ENCODE data around the gene KANSL1L.

Gene KANSL1L

GRCh38 chr2:210072922-210073509 is 98.2 kb downstream of the KANSL1L start:
- no peak for DNase-seq (ENCODE audit: low spot score)

DNA sequence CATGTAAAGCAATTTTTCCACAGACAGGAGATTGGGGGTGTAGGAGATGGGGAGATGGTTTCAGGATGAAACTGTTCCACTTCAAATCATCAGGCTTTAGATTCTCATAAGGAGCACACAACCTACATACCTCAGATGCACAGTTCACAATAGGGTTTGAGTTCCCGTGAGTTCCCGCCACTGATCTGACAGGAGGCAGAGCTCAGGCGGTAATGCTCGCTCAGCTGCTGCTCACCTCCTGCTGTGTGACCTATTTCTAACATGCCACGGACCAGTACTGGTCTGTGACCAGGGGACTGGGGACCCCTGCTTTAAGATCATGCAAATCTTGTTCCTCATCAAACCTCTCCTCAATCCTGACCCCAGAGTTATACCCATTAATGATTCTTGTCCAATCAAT is 98.7 kb downstream of the KANSL1L start:
- DNase-seq (ENCODE audit: low spot score) = no peak

DNA sequence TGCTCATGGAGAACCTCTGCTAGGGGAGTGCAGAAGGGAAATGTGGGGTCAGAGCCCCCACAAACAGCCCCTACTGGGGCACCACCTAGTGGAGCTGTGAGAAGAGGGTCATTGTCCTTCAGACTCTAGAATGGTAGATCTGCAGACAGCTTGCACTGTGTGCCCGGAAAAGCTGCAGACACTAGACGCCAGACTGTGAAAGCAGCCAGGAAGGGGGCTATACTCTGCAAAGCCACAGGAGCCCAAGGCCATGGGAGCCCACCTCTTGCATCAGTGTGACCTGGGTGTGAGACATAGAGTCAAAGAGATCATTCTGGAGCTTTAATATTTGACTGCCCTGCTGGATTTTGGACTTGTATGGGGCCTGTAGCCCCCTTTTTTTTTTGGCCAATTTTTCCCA is 107.9 kb downstream of the KANSL1L start:
- DNase-seq (ENCODE audit: low spot score) = no peak

GRCh38 chr2:210055825-210056224 is 115.4 kb downstream of the KANSL1L start:
- DNase-seq (ENCODE audit: low spot score) = no peak

DNA sequence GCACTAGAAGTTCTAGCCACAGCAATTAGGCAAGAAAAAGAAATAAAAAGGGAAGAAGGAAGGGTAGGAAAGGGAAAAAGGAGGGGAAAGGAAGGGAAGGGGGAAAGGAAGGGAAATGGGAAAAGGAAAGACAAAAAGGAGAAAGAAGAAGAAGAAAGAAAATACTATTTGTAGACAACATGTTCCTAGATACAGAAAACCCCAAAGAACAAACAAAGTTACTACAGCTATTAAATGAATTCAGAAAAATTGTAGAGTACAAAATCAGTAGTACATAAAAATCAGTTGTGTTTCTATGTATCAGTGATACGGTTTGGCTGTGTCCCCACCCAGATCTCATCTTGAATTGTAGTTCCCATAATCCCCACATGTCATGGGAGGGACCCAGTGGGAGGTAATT is 116.5 kb downstream of the KANSL1L start:
- no peak for DNase-seq (ENCODE audit: low spot score)

DNA sequence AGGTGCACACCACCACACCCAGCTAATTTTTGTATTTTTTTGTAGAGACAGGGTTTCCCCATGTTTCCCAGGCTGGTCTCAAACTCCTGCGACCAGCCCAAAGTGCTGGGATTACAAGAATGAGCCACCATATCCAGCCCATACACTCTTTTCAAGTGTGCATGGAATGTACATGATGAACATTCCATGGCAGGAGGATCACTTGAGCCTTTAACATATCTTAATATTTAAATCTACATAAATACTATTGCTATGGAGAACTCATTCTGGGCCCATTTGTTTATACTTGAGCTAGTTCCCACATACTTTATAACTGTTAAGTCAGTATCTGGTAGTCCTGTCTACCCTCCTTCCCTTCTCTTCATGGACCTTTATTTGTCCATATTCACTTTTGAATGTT is 120.3 kb downstream of the KANSL1L start:
- no peak for DNase-seq (ENCODE audit: low spot score)

GRCh38 chr2:210049831-210050230 is 121.4 kb downstream of the KANSL1L start:
- DNase-seq (ENCODE audit: low spot score) = no peak

GRCh38 chr2:210046851-210047500 is 124.2 kb downstream of the KANSL1L start:
- DNase-seq (ENCODE audit: low spot score) = no peak

DNA sequence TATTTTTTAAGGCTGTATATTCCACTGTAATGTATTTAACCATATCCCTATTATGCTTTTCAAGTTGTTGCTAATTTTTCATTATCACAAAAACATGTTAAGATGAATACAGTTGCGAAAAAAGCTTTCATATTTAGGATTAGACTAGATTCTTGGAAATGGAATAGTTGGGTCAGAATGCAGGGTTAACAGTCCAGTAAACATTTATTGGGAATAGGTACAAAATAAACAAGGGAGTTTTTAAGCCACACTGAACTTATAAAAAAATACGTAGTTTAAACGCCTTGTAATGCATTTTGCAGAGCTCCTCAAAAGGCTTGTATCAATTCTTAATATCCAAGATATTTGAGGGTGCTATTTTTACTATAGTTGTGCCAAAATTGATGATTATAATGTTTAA is 133.1 kb downstream of the KANSL1L start:
- DNase-seq (ENCODE audit: low spot score) = no peak

- DNase-seq (ENCODE audit: low spot score) = no peak
Observed at GRCh38 chr2:210035679-210036078, 135.5 kb downstream of the KANSL1L start.

DNA sequence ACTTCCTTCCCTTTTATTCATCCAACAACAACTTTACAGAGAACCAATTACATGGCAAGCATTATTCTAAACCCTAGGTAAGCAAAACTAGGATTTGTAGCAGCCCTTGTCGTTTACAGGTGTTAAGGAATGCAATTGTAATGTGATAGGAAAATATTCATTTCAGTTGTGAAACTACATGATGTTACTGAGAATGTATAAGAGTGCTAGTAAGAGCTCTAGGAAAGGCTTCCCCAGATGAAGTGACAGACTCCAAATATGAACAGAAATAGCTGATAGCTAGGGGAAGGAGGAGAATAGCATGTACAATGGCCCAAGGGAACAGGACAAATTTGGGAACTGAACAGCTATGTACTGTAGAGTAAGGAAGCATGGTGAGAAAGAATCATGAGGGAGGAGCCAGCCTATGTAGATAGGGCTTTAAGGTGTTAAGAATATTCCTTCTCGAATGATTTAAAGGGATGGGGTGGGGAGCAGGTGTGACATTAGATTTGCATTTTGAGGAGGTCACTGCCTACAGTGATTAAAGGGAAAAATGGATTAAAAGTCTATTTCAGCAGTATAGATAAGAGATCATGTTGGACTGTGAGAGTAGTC is 137.0 kb downstream of the KANSL1L start:
- DNase-seq (ENCODE audit: low spot score) = no peak

GRCh38 chr2:210028178-210028577 is 143.0 kb downstream of the KANSL1L start:
- DNase-seq (ENCODE audit: low spot score) = no peak

DNA sequence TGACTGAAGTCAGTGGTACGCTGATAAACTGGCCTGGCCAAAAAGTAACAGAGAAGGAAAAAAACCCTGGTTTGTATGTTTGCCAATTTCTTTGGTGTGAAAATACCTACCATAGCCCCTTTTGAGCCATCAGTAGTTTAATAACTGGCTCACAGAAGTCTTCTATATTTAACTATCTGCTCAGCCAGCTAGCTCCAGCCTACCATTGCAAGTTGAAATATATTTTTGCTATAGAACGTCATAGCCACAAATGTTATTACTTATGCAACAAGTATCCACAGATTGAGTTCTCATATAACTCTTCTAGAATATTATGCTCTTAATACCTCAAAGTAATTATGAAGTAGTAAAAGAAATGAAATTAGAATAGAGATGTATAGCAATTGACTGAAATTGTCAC is 143.6 kb downstream of the KANSL1L start:
- DNase-seq (ENCODE audit: low spot score) = no peak

GRCh38 chr2:210022824-210023223 is 148.4 kb downstream of the KANSL1L start:
- DNase-seq (ENCODE audit: low spot score) = no peak

DNA sequence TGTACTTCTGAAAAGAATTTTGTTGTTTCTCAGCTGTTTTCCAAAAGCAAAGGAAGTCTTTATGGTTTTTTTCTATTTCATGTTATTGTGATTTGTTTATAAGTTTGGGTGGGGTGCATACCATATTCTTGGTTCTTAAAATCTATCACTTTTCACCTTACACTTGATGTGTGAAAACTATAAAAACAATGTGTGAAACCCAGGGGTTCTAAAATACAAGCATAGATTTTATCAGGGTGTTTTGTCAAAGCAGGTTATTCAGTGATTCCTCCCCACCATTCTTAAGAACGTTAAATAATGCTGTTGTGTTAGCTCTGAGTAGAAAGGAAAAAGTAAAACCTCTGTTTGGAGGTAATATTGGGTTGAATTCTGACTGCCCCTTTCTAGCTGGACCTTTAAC is 151.1 kb downstream of the KANSL1L start:
- DNase-seq (ENCODE audit: low spot score) = no peak

- DNase-seq (ENCODE audit: low spot score) = no peak
Observed at GRCh38 chr2:210009896-210010295, 161.3 kb downstream of the KANSL1L start.

GRCh38 chr2:210009126-210009525 is 162.1 kb downstream of the KANSL1L start:
- no peak for DNase-seq (ENCODE audit: low spot score)

DNA sequence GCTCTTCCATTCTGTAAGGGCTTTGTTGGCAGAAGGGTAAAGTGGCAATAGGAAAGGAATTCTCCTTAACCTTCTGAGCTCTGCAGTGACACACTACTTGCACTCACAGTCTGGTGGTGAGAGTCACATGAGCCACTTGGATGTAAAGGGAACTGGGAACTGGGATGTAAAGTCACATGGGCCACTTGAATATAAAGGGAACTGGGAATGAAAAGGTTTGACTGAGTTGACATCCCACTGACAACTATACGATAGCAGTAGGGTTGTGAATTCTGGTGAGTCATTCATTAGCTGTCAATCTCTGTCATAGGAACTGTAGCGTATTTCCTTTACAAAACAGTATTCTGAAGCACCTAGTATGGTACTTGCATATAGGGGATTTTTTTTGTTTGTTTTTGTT is 163.3 kb downstream of the KANSL1L start:
- DNase-seq (ENCODE audit: low spot score) = no peak

DNA sequence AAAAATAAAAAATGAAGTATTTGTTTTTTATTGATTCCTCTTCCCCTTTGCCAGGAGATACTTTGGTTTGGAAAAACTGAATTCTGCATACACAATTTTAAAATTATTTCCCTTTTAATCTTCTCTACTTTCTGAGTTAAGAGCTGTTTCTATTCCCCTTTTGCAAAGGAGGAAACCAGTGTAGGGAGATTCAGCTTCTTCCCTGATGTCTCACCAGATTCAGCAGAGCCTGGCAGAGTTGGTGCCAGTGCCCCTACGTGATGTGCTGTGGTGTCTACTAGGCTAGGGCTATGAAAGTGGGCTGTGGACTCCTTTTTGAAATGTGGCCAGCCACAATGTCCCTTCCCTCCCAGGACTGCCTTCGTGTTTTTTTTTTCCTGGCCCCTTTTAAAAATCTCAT is 166.3 kb downstream of the KANSL1L start:
- DNase-seq (ENCODE audit: low spot score) = no peak

DNA sequence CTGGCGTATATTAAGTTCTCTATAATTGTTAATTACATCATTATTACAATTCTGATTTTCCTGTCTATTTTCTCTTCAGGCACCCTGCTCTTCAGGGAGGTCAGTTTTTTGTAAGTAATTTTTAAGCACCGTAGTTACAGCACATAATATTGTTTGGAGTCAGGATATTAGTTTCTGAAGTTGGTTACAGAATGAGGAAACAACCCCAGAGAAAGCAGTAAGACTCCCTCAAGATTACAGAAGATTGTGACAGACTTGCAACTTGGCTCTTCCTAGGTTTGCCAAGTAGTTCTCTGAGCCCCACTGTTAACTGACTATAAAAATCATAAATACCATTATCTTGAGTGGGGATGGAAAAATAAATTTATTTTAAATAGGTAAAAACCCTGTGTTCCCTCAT is 167.8 kb downstream of the KANSL1L start:
- no peak for DNase-seq (ENCODE audit: low spot score)

GRCh38 chr2:210002158-210003157 is 168.8 kb downstream of the KANSL1L start, which contains the start of gene RPE:
TSS of gene RPE (plus strand) at chr2:210002638. CDS start at chr2:210002662, 24 bp downstream.
- peak; percentile 96 for DNase-seq (ENCODE audit: low spot score)

Measured in CD4-positive, alpha-beta T cell treated with Interleukin-15 for 4 hours (primary cell).